CD8-positive, alpha-beta memory T cell (primary cell): Measurements from ENCODE around the gene KLHL3. TPM values are rescaled to one million over a fixed set of nuclear protein-coding genes. Genes with fewer than 3 reads are reported as not detected.

Source experiments
- CTCF ChIA-PET: fragments of 350-600 bp; sonication (Branson Sonifier 250); formaldehyde crosslinking; loops from one replicate; lab custom pipeline; 2021; ENCODE audit warnings: antibody characterized with exemption; lab: Charles Lee
- POLR2A ChIA-PET: fragments of 350-600 bp; sonication (Branson Sonifier 250); formaldehyde crosslinking; loops from one replicate; lab custom pipeline; 2021; ENCODE audit warnings: antibody characterized with exemption; lab: Charles Lee
- DNase-seq, 5 donors: peaks; one replicate each; pipeline versions ENCODE4 v3.0.0 to v3.0.0-alpha.2; 2020 to 2022; ENCODE audit warnings: mixed read lengths in 1 of 5
- H3K27ac ChIP-seq: one replicate; pipeline ENCODE4 v1.7.0; 2013; ENCODE audit warnings: low read depth, mild to moderate bottlenecking, low read length, moderate library complexity
- H3K27me3 ChIP-seq: 2 replicates; pipeline ENCODE4 v1.7.0; 2013; ENCODE audit warnings: low read length, mild to moderate bottlenecking; ENCODE audit not compliant: insufficient read depth, poor library complexity, severe bottlenecking
- H3K36me3 ChIP-seq: 2 replicates; pipeline ENCODE4 v1.7.0; 2013; ENCODE audit warnings: mild to moderate bottlenecking, low read length, moderate library complexity; ENCODE audit not compliant: insufficient read depth
- H3K4me1 ChIP-seq: 2 replicates; pipeline ENCODE4 v1.7.0; 2013; ENCODE audit warnings: mild to moderate bottlenecking, low read length, moderate library complexity; ENCODE audit not compliant: insufficient read depth
- H3K4me3 ChIP-seq: 2 replicates; pipeline ENCODE4 v1.7.0; 2013; ENCODE audit warnings: mild to moderate bottlenecking, low read length
- H3K9me3 ChIP-seq: 2 replicates; pipeline ENCODE4 v1.7.0; 2013; ENCODE audit warnings: mild to moderate bottlenecking, low read length
- H3K27ac Mint-ChIP-seq, 8 donors: one replicate each; pipeline ENCODE4 v1.8.0; 2020 to 2021; ENCODE audit warnings: mixed read lengths in 8 of 8, mild to moderate bottlenecking in 6 of 8, inconsistent platforms in 3 of 8, moderate library complexity in 3 of 8
- H3K27me3 Mint-ChIP-seq, 2 donors: one replicate each; pipeline ENCODE4 v1.8.0; 2020 to 2021; ENCODE audit warnings: mixed read lengths in 2 of 2, mild to moderate bottlenecking in 1 of 2, moderate library complexity in 1 of 2
- H3K36me3 Mint-ChIP-seq, 3 donors: one replicate each; pipeline ENCODE4 v1.8.0; 2020 to 2021; ENCODE audit warnings: mixed read lengths in 3 of 3, inconsistent platforms in 1 of 3, mild to moderate bottlenecking in 1 of 3
- H3K4me1 Mint-ChIP-seq, 3 donors: one replicate each; pipeline ENCODE4 v1.8.0; 2020 to 2021; ENCODE audit warnings: mixed read lengths in 3 of 3, inconsistent platforms in 1 of 3, mild to moderate bottlenecking in 1 of 3
- H3K4me3 Mint-ChIP-seq, 7 donors: one replicate each; pipeline ENCODE4 v1.8.0; 2020 to 2021; ENCODE audit warnings: mixed read lengths in 7 of 7, mild to moderate bottlenecking in 6 of 7, moderate library complexity in 4 of 7, inconsistent platforms in 2 of 7
- H3K9me3 Mint-ChIP-seq, 5 donors: one replicate each; pipeline ENCODE4 v1.8.0; 2020 to 2022; ENCODE audit warnings: mixed read lengths in 5 of 5, mild to moderate bottlenecking in 3 of 5, moderate library complexity in 2 of 5, inconsistent platforms in 1 of 5
- polyA plus RNA-seq: library from polyadenylated mRNA; unstranded; fragments of 300-500 nt; fragmentation: Illumina TruSeq; gene quantifications from one replicate; pipeline ENCODE4 v1.2.3, GENCODE V29; 2021
- total RNA-seq, 2 experiments: library from RNA; stranded (reverse); gene quantifications; one replicate each; pipeline ENCODE4 v1.2.3, GENCODE V29; 2021

The KLHL3 gene
- total and polyA plus RNA-seq, 3 experiments from 2014 or later: 2.7 to 3.4 (median 3.3) TPM

DNA sequence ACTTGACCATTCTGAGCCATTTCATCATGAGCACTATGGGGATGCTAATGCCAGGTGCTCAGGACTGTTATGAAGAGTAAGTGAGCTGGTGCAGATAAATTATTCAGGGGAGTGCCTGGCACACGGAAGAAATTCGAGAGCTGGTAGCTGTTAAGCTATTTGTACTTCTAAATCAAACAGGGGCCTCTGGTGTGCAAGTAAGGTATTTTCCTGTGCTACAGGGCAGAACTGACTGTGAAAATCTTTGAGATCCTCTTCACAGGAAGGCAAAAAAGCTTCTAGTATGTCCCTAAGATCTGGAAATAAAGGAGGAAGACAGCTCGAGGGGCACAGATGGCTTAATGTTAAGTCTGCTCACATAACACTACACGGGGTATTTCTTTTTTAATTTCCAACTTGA lies 130.5 kb downstream of the KLHL3 start:
- no peak for DNase-seq
- Histone ChIP-seq H3K4me3 (no peak overlapping the region), H3K27ac (no peak overlapping the region), H3K4me1 (no peaks in the 10 kb centered on the region), H3K9me3 (no peaks in the 10 kb centered on the region), H3K36me3 (no peaks in the 10 kb centered on the region), H3K27me3 (no peaks in the 10 kb centered on the region)
- Mint-ChIP-seq H3K4me3 (no peak overlapping the region), H3K27ac (no peak overlapping the region), H3K27me3 (peaks cover 15 to 25% of the 10 kb centered on the region in 2 donors), H3K36me3 (no peaks in the 10 kb centered on the region), H3K4me1 (no peaks in the 10 kb centered on the region), H3K9me3 (no peaks in the 10 kb centered on the region)
- ChIA-PET CTCF (no interaction called here), POLR2A (no interaction called here)

DNA sequence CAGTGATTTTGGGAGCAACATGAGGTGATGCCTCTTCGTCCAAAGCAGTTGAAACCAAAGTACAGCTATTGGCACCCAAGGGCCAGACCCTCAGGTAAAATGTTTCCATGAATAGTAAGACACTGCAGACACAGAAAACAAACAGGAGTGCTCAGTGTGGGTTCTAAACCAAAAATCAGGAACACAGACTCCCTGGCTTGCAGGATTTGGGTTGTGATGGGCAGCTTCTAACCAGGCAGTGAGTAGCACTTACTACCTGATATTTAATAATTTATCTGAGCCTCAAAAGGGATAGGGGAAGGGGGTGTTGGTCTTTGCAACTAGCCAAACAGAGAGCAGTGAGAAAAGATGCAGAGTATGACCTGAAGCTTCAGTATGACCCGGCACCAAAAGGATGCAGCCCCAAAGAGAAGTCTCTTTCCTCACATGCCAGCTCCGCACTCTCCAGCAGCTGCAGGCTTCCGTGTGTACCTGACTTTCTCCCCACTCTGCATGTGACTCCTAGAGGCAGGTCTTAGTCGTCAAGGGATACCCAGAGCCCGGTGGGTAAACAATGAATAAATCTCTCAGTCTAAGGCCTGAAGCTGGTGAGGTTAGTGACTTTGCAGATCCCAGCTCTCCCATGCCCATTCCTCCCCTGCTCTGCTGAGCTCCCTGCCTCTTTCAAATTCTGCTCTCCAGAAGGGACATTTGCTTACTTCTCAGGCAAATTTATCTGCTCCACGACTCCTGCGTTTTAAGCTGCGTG lies 131.4 kb downstream of the KLHL3 start:
- Histone ChIP-seq H3K36me3 (no peaks in the 10 kb centered on the region), H3K9me3 (no peaks in the 10 kb centered on the region), H3K27ac (no peak overlapping the region), H3K4me1 (no peaks in the 10 kb centered on the region), H3K4me3 (no peak overlapping the region), H3K27me3 (no peaks in the 10 kb centered on the region)
- Mint-ChIP-seq H3K27me3 (peaks cover 19 to 28% of the 10 kb centered on the region in 2 donors), H3K9me3 (no peaks in the 10 kb centered on the region), H3K36me3 (no peaks in the 10 kb centered on the region), H3K4me3 (no peak overlapping the region), H3K4me1 (no peaks in the 10 kb centered on the region), H3K27ac (no peak overlapping the region)
- CTCF ChIA-PET: no interaction called here
- DNase-seq: no peak
- POLR2A ChIA-PET: no interaction called here

DNA sequence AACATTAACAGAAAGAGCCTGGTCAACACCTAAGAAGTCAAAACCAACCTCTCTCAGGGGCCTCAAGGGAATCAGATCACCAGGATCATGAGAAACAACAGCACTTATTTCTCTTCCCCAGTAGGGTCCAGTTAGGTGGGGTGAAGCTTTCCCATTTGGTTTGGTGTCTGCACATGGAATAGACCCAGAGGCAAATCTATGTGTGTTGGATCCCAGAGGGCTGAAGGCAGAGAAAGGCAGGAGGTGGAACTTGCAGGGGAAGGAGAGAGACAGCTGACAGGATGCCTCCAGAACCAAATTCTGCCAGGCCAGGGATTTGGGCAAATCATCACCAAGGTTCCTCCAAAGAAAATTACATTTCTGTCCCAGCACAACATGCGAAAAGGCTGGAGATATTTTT lies 132.0 kb downstream of the KLHL3 start:
- no peaks in the 10 kb centered on the region for H3K36me3 ChIP-seq
- Mint-ChIP-seq H3K9me3 (no peaks in the 10 kb centered on the region), H3K27me3 (peaks cover 22 to 30% of the 10 kb centered on the region in 2 donors), H3K4me1 (no peaks in the 10 kb centered on the region), H3K27ac (no peak overlapping the region), H3K36me3 (no peaks in the 10 kb centered on the region), H3K4me3 (no peak overlapping the region)
- CTCF ChIA-PET: no interaction called here
- H3K4me1 ChIP-seq: no peaks in the 10 kb centered on the region
- H3K27ac ChIP-seq: no peak overlapping the region
- H3K9me3 ChIP-seq: no peaks in the 10 kb centered on the region
- no peak overlapping the region for H3K4me3 ChIP-seq
- POLR2A ChIA-PET: no interaction called here
- no peaks in the 10 kb centered on the region for H3K27me3 ChIP-seq
- no peak for DNase-seq

GRCh38 chr5:137603356-137603755 lies 132.5 kb downstream of the KLHL3 start:
- H3K4me3 ChIP-seq: no peak overlapping the region
- H3K27ac ChIP-seq: no peak overlapping the region
- no peaks in the 10 kb centered on the region for H3K4me1 ChIP-seq
- ChIA-PET CTCF (no interaction called here), POLR2A (no interaction called here)
- no peak for DNase-seq
- no peak overlapping the region for H3K4me3 Mint-ChIP-seq
- no peaks in the 10 kb centered on the region for H3K27me3 ChIP-seq
- no peak overlapping the region for H3K27ac Mint-ChIP-seq
- no peaks in the 10 kb centered on the region for H3K9me3 ChIP-seq
- H3K36me3 ChIP-seq: no peaks in the 10 kb centered on the region
- no peaks in the 10 kb centered on the region for H3K36me3 Mint-ChIP-seq
- peaks cover 22 to 33% of the 10 kb centered on the region in 2 donors for H3K27me3 Mint-ChIP-seq
- no peaks in the 10 kb centered on the region for H3K9me3 Mint-ChIP-seq
- no peaks in the 10 kb centered on the region for H3K4me1 Mint-ChIP-seq

- POLR2A ChIA-PET: no interaction called here
Measured at GRCh38 chr5:137602721-137603273, 133.1 kb downstream of the KLHL3 start.

GRCh38 chr5:137600721-137601360 lies 135.0 kb downstream of the KLHL3 start:
- POLR2A ChIA-PET: no interaction called here
- Mint-ChIP-seq H3K4me1 (no peaks in the 10 kb centered on the region), H3K36me3 (no peaks in the 10 kb centered on the region), H3K27ac (no peak overlapping the region), H3K9me3 (no peaks in the 10 kb centered on the region), H3K27me3 (peaks cover 19 to 44% of the 10 kb centered on the region in 2 donors), H3K4me3 (no peak overlapping the region)
- no peaks in the 10 kb centered on the region for H3K4me1 ChIP-seq
- no peak overlapping the region for H3K27ac ChIP-seq
- no peaks in the 10 kb centered on the region for H3K36me3 ChIP-seq
- H3K27me3 ChIP-seq: no peaks in the 10 kb centered on the region
- no peak for DNase-seq
- CTCF ChIA-PET: no interaction called here
- H3K4me3 ChIP-seq: no peak overlapping the region
- H3K9me3 ChIP-seq: no peaks in the 10 kb centered on the region

More at GRCh38 chr5:137602721-137603273, 133.1 kb downstream of the KLHL3 start:
- H3K4me3 Mint-ChIP-seq: no peak overlapping the region
- DNase-seq: no peak
- Histone ChIP-seq H3K4me1 (no peaks in the 10 kb centered on the region), H3K27ac (no peak overlapping the region), H3K4me3 (no peak overlapping the region), H3K9me3 (no peaks in the 10 kb centered on the region), H3K27me3 (no peaks in the 10 kb centered on the region), H3K36me3 (no peaks in the 10 kb centered on the region)
- no peaks in the 10 kb centered on the region for H3K9me3 Mint-ChIP-seq
- H3K36me3 Mint-ChIP-seq: no peaks in the 10 kb centered on the region
- peaks cover 25 to 35% of the 10 kb centered on the region in 2 donors for H3K27me3 Mint-ChIP-seq
- H3K4me1 Mint-ChIP-seq: no peaks in the 10 kb centered on the region
- no peak overlapping the region for H3K27ac Mint-ChIP-seq
- CTCF ChIA-PET: no interaction called here

DNA sequence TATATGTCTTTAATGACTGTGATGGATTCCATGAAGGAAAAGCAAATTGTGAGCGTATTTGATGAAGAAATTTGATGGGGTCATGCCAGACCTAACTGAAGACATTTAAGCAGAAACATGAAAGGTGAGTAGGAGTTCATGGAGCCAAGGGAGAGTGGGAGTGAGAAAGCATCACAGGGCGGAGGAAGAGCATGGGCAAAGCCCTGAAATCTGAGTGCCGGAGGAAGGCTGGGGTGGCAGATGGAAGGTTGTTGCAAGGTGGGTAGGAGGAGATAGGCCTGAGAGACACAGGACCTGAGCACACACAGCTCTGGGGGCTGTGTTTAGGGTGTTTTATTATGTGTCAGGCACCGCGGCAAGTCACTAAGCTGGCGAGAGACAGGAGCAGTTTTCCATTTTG lies 136.4 kb downstream of the KLHL3 start:
- H3K9me3 Mint-ChIP-seq: no peaks in the 10 kb centered on the region
- H3K36me3 ChIP-seq: no peaks in the 10 kb centered on the region
- no peak overlapping the region for H3K27ac Mint-ChIP-seq
- DNase-seq: no peak
- no peaks in the 10 kb centered on the region for H3K27me3 ChIP-seq
- ChIA-PET CTCF (interaction anchor here (0.6 kb wide), 1 partner anchor 143 kb away, joined by 3 read pairs; no protein-coding TSS in a partner anchor), POLR2A (no interaction called here)
- H3K27ac ChIP-seq: no peak overlapping the region
- H3K9me3 ChIP-seq: no peaks in the 10 kb centered on the region
- H3K36me3 Mint-ChIP-seq: no peaks in the 10 kb centered on the region
- no peaks in the 10 kb centered on the region for H3K4me1 ChIP-seq
- H3K4me3 ChIP-seq: no peak overlapping the region
- no peak overlapping the region for H3K4me3 Mint-ChIP-seq
- H3K4me1 Mint-ChIP-seq: no peaks in the 10 kb centered on the region
- peaks cover 12 to 47% of the 10 kb centered on the region in 2 donors for H3K27me3 Mint-ChIP-seq

- H3K4me3 Mint-ChIP-seq: no peak overlapping the region
- ChIA-PET CTCF (no interaction called here), POLR2A (no interaction called here)
- peaks cover 11 to 46% of the 10 kb centered on the region in 2 donors for H3K27me3 Mint-ChIP-seq
- Histone ChIP-seq H3K36me3 (no peaks in the 10 kb centered on the region), H3K27ac (no peak overlapping the region), H3K4me3 (no peak overlapping the region), H3K9me3 (no peaks in the 10 kb centered on the region), H3K4me1 (no peaks in the 10 kb centered on the region), H3K27me3 (no peaks in the 10 kb centered on the region)
- H3K4me1 Mint-ChIP-seq: no peaks in the 10 kb centered on the region
- H3K36me3 Mint-ChIP-seq: no peaks in the 10 kb centered on the region
- no peaks in the 10 kb centered on the region for H3K9me3 Mint-ChIP-seq
- H3K27ac Mint-ChIP-seq: no peak overlapping the region
- DNase-seq: no peak
Measured at GRCh38 chr5:137598399-137598798, 137.5 kb downstream of the KLHL3 start.
